HG03342 (cell line): ENCODE data around the gene LNPK.
"Not testable (repeated sequence)": the region's sequence is repeated elsewhere in the genome, so short reads cannot be mapped to it uniquely, and the experiment has no call there.

Experiments
- ATAC-seq: cut with Tn5 transposase; IDR thresholded peaks from one replicate; pipeline ENCODE4 v1.9.1; 2021; ENCODE audit warnings: mild to moderate bottlenecking, moderate library complexity; ENCODE audit not compliant: unreplicated experiment

The LNPK gene

DNA sequence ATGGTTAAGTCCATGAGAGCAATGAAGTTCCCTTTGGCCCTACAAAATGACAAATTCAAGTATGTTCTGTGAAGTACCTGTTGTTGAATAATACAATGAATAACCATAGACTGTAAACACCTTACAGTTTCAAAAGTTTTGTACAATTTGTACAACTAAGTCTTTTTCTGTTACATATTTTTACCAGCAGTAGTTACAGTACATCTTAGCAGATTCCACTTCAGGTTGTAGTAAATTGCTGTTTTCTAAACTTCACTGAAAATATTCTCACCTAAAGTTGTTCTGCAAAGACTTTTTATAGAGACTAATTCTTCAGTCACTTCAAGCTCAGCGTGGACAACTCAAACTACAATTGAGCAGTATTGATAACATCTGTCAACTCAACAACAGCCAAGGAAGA lies 28.7 kb downstream of the LNPK start:
- ATAC-seq: no peak

DNA sequence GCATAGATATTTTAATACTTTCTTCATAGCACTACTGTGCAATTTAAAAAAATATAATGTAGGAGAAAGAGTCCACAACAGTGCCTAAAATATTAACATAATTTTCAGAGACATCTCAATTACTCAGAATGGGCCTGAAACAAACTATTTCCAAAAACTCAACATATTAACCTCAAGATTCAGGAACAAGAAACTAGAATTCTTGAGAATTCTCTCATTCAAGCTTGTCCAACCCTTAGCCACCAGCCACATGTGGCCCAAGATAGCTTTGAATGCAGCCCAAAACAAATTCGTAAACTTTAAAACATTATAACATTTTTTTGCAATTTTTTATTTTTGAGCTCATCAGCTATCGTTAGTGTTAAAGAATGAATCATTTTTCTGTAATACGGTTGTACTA lies 35.2 kb downstream of the LNPK start:
- ATAC-seq: no peak

DNA sequence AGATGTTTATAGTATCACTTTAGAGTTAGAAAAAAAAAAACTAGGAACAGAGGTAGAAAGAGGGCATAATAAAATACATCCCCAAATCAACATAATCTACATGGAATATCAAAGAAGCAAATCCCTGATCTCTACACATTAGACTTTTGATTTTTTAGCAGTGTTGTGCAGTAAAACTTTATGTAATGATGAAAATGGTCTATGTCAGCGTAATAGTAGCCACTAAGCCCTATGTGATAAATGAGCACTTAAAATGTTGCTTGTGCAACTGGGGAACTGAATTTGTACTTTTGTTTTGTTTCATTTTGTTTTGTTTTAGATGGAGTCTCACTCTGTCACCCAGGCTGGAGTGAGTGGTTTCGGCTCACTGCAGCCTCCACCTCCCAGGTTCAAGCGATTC lies 36.3 kb downstream of the LNPK start:
- no peak for ATAC-seq

GRCh38 chr2:175964195-175964594 lies 37.9 kb downstream of the LNPK start:
- no peak for ATAC-seq

GRCh38 chr2:175963171-175963570 lies 38.9 kb downstream of the LNPK start:
- ATAC-seq: not testable (repeated sequence)

GRCh38 chr2:175957845-175958244 lies 44.2 kb downstream of the LNPK start:
- ATAC-seq: no peak

DNA sequence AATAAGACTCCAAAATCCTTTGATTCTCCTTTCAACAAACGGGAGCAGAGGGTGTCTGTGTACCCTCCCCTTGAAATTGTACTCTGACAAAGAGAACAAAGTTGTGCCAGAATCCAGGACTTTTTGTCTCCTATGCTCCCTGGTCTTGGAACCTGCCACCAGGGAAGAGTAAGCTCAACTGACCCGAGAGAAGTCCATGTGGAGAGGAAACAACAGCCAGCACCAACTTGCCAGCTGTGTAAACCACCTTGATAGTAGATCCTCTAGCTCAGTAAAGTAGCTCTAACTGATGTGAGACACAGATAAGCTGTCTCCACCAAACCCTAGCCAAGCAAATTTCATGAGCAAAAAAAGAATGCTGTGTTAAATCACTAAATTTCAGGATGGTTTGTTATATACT lies 46.9 kb downstream of the LNPK start:
- no peak for ATAC-seq

GRCh38 chr2:175950512-175950911 lies 51.6 kb downstream of the LNPK start:
- ATAC-seq: no peak

GRCh38 chr2:175948191-175948590 lies 53.9 kb downstream of the LNPK start:
- ATAC-seq: no peak

DNA sequence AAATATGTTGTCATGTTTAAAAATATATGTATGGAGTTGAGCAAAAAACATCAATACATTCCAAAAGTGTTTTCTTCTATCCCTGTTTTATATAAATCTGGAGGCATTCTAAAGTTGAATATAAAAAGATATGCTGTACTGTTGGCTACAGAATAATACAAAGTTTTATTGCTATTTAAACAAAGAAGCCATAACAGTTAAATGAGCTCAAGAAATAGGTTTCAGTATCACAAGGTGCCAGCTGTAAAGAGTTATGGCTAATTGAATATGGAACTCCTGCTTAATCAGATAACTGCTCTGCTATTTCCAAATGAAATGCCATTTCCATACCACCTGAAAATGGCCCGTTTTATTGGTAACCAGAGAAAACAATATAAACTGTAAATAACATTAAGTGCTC lies 55.0 kb downstream of the LNPK start:
- no peak for ATAC-seq

DNA sequence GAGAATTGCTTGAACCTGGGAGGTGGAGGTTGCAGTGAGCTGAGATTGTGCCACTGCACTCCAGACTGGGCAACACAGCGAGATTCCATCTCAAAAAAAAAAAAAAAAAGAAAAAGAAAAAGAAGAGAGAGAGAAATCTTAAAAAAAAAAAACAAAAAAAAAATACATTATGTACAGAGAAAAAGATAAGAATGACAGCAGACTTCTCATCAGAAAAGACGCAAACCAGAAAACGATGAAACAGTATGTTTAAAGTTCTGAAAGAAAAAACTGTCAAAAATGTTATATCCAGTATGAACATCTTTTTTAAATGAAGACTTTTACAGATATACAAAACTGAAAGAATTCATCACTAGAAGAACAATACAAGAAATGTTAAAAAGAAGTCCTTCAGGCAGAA lies 60.4 kb downstream of the LNPK start:
- ATAC-seq: no peak

DNA sequence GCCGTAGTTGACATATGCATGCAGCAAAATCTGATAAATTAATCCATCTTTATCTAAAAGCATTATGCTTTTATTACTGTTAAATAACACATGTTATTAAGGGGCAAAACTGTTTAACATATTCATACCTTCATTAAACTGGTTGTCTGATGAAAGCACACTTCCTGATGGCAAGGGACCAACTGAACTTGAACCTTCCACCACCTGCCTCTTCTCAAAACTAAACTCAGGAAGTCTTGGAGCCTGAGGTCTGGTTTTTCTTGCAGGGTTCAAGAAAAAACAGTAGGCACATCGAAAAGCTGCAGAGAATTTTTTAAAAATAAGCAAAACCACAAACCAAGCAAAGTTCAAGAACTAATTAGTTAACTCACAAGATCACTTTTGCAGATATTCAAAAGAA lies 64.9 kb downstream of the LNPK start:
- ATAC-seq: no peak

DNA sequence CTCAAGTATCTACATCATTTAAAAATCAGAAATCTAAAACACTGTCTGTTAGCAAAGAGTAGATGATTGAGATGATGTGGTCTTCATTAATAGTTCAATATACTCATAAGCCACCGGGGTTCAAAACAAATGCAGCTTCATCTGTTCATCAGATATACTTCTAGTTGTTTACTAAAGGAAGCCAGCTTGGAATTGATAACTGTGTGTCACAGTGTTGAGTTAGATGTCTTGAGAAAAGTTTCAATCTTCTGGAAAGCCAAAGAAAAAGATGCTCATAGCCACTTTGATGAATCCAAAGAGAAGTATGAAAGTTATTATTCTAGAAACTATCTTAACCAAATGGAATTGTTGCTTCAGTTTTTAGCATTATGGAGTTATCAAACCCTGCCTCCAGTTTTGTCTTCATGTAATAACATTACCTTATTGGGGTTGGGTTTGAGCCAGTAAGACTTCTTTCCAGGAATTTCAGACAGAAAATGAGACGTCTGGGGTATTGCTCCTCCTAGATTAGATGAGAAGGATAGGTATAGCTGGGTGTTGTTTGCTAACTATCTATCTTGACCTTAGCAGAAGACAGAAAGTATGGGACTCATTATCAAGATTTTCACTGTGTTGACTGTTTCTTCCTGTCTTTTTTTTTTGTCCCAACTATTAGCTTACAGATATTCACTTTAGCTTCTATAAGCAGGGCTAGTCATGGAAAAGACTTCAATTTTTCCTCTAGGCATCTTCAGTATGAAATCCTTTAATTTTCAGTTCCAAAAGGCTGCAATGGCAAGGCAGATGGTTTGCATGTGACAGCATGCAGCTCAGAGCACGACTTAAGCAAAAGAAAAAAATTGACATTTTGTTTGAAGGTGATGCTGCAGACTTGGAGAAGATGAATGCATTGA lies 66.5 kb downstream of the LNPK start:
- ATAC-seq: no peak

GRCh38 chr2:175932675-175933074 lies 69.4 kb downstream of the LNPK start:
- no peak for ATAC-seq

GRCh38 chr2:175931805-175932204 lies 70.3 kb downstream of the LNPK start:
- ATAC-seq: no peak

- no peak for ATAC-seq
These were observed 71.6 kb downstream of the LNPK start for GRCh38 chr2:175930504-175930903.

DNA sequence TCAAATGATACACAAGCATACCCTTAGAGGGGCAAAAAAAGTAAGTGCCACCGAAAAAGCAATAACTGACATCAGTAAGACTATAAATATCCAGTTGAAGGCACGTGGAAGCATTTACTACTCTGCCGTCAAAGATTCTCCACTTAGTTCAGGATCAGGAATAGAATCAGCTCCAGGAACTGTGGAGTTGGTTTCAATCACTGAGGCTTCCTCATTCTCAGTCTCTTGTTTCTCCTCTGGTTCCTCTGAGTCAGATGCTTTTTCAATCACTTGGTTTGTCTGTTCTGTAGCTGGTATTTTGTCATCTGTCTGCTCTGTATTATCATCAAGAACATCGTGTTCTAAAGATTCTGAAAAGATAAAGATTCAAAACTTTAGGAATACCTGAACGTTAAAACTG lies 72.2 kb downstream of the LNPK start:
- no peak for ATAC-seq

GRCh38 chr2:175926272-175926671 lies 75.8 kb downstream of the LNPK start:
- ATAC-seq: no peak

DNA sequence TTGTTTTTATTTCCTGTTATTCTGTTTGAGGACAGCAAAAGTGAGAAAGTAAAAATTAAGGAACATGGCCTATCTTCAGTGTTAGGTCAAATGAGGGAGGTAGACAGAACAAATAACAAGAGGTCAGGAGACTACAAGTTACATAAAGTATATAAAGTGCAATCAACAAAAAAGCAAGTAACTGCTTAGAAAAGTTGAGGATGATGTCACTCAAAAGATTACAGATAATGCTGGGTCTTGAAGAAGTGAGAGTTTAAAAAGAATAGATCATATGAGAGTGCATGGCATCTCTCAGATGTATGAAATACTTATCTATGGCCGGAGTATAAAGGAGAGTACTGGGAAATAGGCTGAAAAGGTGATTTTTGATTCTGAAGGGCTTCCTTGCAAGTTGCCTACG lies 79.9 kb downstream of the LNPK start:
- no peak for ATAC-seq

DNA sequence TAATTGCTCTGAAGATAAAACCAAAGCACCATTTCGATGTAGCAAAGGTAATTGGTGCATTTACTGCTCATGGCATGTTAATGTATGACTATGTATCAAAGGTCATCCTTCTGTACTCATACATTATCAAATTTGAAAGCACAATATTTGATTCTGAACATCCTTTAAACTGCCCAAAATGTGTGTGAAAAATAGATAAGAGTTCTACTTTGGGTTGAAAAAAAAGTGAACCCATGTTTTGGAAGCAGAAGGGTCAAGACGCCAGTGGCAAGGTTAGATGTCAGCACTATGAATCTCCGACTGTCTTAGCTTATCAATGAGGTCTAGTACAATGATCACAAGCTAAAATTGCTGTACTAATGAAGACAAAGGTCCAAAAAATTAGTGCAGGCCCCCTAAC lies 83.1 kb downstream of the LNPK start:
- no peak for ATAC-seq

DNA sequence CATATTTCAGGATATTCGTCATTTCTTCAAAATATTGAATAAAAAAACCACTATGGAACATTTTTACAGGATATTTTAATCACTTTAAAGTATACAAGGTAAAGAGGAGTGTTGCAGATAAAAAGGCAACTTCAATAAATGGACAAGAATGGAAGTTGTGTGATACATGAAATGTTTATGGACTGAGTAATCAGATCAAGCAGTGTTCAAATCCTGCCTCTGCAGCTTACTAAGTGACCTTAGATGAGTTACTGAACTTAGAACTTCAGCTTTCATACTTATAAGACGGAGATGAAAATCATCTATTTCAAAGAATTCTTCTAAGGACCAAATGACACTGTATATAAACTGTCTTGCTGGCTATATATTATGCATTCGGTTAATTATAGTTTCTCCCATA lies 87.2 kb downstream of the LNPK start:
- no peak for ATAC-seq

DNA sequence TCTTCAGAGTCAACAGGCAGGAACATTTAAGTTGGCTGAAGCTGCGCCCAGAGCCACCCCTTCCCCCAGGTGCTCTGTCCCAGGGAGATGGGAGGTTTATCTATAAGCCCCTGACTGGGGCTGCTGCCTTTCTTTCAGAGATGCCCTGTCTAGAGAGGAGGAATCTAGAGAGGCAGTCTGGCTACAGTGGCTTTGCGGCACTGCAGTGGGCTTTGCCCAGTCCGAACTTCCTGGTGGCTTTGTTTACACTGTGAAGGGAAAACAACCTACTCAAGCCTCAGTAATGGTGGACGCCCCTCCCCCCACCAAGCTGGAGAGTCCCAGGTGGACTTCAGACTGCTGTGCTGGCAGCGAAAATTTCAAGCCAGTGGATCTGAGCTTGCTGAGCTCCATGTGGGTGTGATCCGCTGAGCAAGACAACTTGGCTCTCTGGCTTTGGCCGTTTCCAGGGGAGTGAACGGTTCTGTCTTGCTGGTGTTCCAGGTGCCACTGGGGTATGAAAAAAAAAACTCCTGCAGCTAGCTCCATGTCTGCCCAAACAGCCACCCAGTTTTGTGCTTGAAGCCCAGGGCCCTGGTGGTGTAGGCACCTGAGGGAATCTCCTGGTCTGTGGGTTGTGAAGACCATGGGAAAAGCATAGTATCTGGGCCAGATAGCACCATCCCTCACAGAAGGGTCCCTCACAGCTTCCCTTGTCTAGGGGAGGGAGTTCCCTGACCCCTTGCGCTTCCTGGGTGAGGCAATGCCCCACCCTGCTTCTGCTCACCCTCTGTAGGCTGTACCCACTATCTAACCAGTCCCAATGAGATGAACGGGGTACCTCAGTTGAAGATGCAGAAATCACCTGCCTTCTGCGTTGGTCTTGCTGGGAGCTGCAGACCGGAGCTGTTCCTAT lies 88.0 kb downstream of the LNPK start:
- not testable (repeated sequence) for ATAC-seq
